ENCODE measurements around the gene BTBD10.

The BTBD10 gene

DNA sequence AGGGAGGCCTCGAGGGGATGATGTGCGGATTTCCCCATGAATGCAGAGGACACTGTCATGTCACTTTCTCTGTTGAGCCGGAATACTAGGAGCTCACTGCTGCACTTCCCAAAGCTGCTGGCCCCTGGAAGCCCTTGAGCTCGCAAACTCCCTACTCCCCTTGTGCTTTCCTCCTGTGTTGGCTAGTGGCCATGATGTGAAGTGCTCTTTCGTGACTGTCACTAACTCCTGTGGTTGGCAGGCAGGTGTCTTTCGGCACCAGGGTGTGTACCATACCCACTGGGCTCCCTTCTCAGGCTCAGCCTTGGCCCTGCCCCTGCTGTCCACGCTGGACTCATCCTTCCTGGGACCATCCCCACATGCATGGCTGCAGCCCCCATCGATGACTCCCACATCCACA, 86.2 kb downstream of the BTBD10 start:
- ATAC-seq = no peak
- no peak for TF ChIP-seq ZFP30 (CRISPR knock-in tag; IDR thresholded peaks at IDR 0.05)
- TF ChIP-seq CSDC2 (CRISPR knock-in tag; IDR thresholded peaks at IDR 0.05) = no peak
- TF ChIP-seq BACH2 (CRISPR knock-in tag; IDR thresholded peaks at IDR 0.05; ENCODE audit: borderline replicate concordance) = no peak
- no peak for TF ChIP-seq TOX (CRISPR knock-in tag; IDR thresholded peaks at IDR 0.05; ENCODE audit: borderline replicate concordance)
- TF ChIP-seq ISL1 (CRISPR knock-in tag; IDR thresholded peaks at IDR 0.05) = no peak

GRCh38 chr11:13376402-13376801, 86.6 kb downstream of the BTBD10 start:
- ATAC-seq = no peak
- TF ChIP-seq ZNF8 (CRISPR knock-in tag; IDR thresholded peaks at IDR 0.05) (no peak), TOX (CRISPR knock-in tag; IDR thresholded peaks at IDR 0.05; ENCODE audit: borderline replicate concordance) (no peak), ZC3H10 (CRISPR knock-in tag; IDR thresholded peaks at IDR 0.05) (no peak), CSDC2 (CRISPR knock-in tag; IDR thresholded peaks at IDR 0.05) (no peak), ESRRG (CRISPR knock-in tag; IDR thresholded peaks at IDR 0.05) (no peak), ZFP30 (CRISPR knock-in tag; IDR thresholded peaks at IDR 0.05) (no peak), TCF4 (CRISPR knock-in tag; IDR thresholded peaks at IDR 0.05; ENCODE audit: borderline replicate concordance) (no peak), SNAI2 (CRISPR knock-in tag; IDR thresholded peaks at IDR 0.05) (no peak), POU6F1 (CRISPR knock-in tag; IDR thresholded peaks at IDR 0.05; ENCODE audit: borderline replicate concordance, low read depth) (no peak), ZNF70 (CRISPR knock-in tag; IDR thresholded peaks at IDR 0.05) (no peak), BACH2 (CRISPR knock-in tag; IDR thresholded peaks at IDR 0.05; ENCODE audit: borderline replicate concordance) (no peak), ISL1 (CRISPR knock-in tag; IDR thresholded peaks at IDR 0.05) (no peak)
- TF ChIP-seq, protein P1, sequence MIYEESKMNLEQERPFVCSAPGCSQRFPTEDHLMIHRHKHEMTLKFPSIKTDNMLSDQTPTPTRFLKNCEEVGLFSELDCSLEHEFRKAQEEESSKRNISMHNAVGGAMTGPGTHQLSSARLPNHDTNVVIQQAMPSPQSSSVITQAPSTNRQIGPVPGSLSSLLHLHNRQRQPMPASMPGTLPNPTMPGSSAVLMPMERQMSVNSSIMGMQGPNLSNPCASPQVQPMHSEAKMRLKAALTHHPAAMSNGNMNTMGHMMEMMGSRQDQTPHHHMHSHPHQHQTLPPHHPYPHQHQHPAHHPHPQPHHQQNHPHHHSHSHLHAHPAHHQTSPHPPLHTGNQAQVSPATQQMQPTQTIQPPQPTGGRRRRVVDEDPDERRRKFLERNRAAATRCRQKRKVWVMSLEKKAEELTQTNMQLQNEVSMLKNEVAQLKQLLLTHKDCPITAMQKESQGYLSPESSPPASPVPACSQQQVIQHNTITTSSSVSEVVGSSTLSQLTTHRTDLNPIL (CRISPR knock-in tag; IDR thresholded peaks at IDR 0.05; ENCODE audit: low read depth) = no peak
- TF ChIP-seq, protein P2, sequence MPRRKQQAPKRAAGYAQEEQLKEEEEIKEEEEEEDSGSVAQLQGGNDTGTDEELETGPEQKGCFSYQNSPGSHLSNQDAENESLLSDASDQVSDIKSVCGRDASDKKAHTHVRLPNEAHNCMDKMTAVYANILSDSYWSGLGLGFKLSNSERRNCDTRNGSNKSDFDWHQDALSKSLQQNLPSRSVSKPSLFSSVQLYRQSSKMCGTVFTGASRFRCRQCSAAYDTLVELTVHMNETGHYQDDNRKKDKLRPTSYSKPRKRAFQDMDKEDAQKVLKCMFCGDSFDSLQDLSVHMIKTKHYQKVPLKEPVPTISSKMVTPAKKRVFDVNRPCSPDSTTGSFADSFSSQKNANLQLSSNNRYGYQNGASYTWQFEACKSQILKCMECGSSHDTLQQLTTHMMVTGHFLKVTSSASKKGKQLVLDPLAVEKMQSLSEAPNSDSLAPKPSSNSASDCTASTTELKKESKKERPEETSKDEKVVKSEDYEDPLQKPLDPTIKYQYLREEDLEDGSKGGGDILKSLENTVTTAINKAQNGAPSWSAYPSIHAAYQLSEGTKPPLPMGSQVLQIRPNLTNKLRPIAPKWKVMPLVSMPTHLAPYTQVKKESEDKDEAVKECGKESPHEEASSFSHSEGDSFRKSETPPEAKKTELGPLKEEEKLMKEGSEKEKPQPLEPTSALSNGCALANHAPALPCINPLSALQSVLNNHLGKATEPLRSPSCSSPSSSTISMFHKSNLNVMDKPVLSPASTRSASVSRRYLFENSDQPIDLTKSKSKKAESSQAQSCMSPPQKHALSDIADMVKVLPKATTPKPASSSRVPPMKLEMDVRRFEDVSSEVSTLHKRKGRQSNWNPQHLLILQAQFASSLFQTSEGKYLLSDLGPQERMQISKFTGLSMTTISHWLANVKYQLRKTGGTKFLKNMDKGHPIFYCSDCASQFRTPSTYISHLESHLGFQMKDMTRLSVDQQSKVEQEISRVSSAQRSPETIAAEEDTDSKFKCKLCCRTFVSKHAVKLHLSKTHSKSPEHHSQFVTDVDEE (CRISPR knock-in tag; IDR thresholded peaks at IDR 0.05) = no peak
- TF ChIP-seq, protein P3, sequence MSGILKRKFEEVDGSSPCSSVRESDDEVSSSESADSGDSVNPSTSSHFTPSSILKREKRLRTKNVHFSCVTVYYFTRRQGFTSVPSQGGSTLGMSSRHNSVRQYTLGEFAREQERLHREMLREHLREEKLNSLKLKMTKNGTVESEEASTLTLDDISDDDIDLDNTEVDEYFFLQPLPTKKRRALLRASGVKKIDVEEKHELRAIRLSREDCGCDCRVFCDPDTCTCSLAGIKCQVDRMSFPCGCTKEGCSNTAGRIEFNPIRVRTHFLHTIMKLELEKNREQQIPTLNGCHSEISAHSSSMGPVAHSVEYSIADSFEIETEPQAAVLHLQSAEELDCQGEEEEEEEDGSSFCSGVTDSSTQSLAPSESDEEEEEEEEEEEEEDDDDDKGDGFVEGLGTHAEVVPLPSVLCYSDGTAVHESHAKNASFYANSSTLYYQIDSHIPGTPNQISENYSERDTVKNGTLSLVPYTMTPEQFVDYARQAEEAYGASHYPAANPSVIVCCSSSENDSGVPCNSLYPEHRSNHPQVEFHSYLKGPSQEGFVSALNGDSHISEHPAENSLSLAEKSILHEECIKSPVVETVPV (CRISPR knock-in tag; IDR thresholded peaks at IDR 0.05) = no peak

DNA sequence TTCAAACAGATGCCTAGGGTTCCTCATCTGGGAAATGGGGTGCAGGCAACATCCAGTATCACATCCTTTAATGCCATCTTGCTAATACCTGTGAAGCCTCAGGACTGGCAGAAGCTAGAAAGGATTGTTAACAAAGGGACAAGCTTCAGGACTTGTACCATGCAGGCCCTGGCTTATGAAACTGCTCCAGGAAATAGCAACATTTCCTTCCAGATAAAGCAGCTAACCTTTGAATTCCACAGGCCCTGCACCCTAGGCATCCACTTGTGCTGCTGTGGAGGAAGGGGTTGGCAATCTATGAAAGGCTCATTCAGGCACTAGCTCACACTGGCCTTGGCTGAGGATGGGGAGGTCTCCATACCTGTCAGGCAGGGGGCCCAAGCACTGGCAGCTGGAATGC, 87.2 kb downstream of the BTBD10 start:
- no peak for ATAC-seq
- TF ChIP-seq RARB (CRISPR knock-in tag; IDR thresholded peaks at IDR 0.05) = no peak
- no peak for TF ChIP-seq ZNF565 (CRISPR knock-in tag; conservative IDR thresholded peaks at IDR 0.05; ENCODE audit: low read depth)
- TF ChIP-seq CSDC2 (CRISPR knock-in tag; IDR thresholded peaks at IDR 0.05) = no peak
- TF ChIP-seq TCF4 (CRISPR knock-in tag; IDR thresholded peaks at IDR 0.05; ENCODE audit: borderline replicate concordance) = no peak
- no peak for TF ChIP-seq PATZ1 (CRISPR knock-in tag; IDR thresholded peaks at IDR 0.05; ENCODE audit: borderline replicate concordance)
- TF ChIP-seq, protein P3 (CRISPR knock-in tag; IDR thresholded peaks at IDR 0.05) = no peak
- no peak for TF ChIP-seq PPARA (CRISPR knock-in tag; IDR thresholded peaks at IDR 0.05; ENCODE audit: borderline replicate concordance)
- TF ChIP-seq ZC3H10 (CRISPR knock-in tag; IDR thresholded peaks at IDR 0.05) = no peak
- TF ChIP-seq ZNF70 (CRISPR knock-in tag; IDR thresholded peaks at IDR 0.05) = no peak
- no peak for TF ChIP-seq BACH2 (CRISPR knock-in tag; IDR thresholded peaks at IDR 0.05; ENCODE audit: borderline replicate concordance)
- no peak for TF ChIP-seq OSR1 (CRISPR knock-in tag; IDR thresholded peaks at IDR 0.05)
- TF ChIP-seq ESRRG (CRISPR knock-in tag; IDR thresholded peaks at IDR 0.05) = no peak
- no peak for TF ChIP-seq ZNF8 (CRISPR knock-in tag; IDR thresholded peaks at IDR 0.05)
- TF ChIP-seq ZFP30 (CRISPR knock-in tag; IDR thresholded peaks at IDR 0.05) = no peak
- TF ChIP-seq TOX (CRISPR knock-in tag; IDR thresholded peaks at IDR 0.05; ENCODE audit: borderline replicate concordance) = no peak
- no peak for TF ChIP-seq SNAI2 (CRISPR knock-in tag; IDR thresholded peaks at IDR 0.05)
- TF ChIP-seq, protein P1 (CRISPR knock-in tag; IDR thresholded peaks at IDR 0.05; ENCODE audit: low read depth) = no peak
- no peak for TF ChIP-seq ARNTL (CRISPR knock-in tag; IDR thresholded peaks at IDR 0.05; ENCODE audit: borderline replicate concordance, low read depth)
- TF ChIP-seq ISL1 (CRISPR knock-in tag; IDR thresholded peaks at IDR 0.05) = no peak
- TF ChIP-seq POU6F1 (CRISPR knock-in tag; IDR thresholded peaks at IDR 0.05; ENCODE audit: borderline replicate concordance, low read depth) = no peak

Measured in SK-N-SH treated with all-trans-retinoic acid at 6 μM for 48 hours (cell line).